ENCODE data around the gene MCC. TPM values are rescaled to one million over a fixed set of nuclear protein-coding genes. Genes with fewer than 3 reads are reported as not detected.

The MCC gene
- total RNA-seq, 1 donor from 2014 or later: 2.5 TPM

DNA sequence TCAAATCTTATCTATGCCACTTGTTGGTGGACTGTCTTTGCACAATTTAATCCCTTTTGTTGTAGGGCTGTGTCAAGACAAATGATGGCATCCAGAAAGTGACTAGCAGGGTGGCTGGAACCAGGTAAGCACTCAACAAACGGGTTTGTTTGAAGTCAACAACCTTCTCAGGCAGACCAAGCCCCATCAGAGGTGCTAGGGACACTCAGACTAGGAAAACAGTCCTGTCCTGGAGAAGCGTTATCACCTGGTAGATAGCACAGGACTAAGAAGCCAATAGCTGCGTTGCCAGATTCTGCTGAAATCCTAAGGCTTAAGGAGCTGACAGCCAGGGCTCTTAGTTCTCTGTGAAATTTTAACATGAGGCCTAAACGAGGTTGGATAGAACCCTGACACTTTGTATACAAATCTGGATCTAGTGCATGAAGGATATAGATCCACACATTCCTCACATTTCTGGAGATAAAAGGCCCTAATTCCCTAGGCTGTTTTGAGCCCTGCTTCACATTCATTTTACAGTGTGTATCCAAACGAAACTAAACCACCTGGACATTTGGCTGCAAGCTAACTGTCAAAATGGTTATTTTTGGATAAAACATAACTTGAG is 331.9 kb downstream of the MCC start:
- H3K27me3 Mint-ChIP-seq (ENCODE audit: insufficient read depth, low read depth): no peaks in the 10 kb centered on the region
- no peaks in the 10 kb centered on the region for H3F3A ChIP-seq (ENCODE audit: low read depth)
- H3K9me3 ChIP-seq (ENCODE audit: low read depth): no peaks in the 10 kb centered on the region
- TF ChIP-seq EZH2 (IDR thresholded peaks at IDR 0.05) (no peak), EZH2phosphoT487 (IDR thresholded peaks at IDR 0.05) (no peak)
- TF ChIP-seq, protein P1, sequence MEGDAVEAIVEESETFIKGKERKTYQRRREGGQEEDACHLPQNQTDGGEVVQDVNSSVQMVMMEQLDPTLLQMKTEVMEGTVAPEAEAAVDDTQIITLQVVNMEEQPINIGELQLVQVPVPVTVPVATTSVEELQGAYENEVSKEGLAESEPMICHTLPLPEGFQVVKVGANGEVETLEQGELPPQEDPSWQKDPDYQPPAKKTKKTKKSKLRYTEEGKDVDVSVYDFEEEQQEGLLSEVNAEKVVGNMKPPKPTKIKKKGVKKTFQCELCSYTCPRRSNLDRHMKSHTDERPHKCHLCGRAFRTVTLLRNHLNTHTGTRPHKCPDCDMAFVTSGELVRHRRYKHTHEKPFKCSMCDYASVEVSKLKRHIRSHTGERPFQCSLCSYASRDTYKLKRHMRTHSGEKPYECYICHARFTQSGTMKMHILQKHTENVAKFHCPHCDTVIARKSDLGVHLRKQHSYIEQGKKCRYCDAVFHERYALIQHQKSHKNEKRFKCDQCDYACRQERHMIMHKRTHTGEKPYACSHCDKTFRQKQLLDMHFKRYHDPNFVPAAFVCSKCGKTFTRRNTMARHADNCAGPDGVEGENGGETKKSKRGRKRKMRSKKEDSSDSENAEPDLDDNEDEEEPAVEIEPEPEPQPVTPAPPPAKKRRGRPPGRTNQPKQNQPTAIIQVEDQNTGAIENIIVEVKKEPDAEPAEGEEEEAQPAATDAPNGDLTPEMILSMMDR (IDR thresholded peaks at IDR 0.05): no peak
- no peaks in the 10 kb centered on the region for H3K79me2 ChIP-seq (ENCODE audit: low read depth)
- no peak overlapping the region for H3K27ac Mint-ChIP-seq
- no peaks in the 10 kb centered on the region for H4K20me1 ChIP-seq (ENCODE audit: low read depth)
- H3K4me3 ChIP-seq: no peak overlapping the region
- H3K9me3 Mint-ChIP-seq: no peaks in the 10 kb centered on the region
- H3K4me3 Mint-ChIP-seq: no peak overlapping the region
- DNase-seq (ENCODE audit: low spot score): no peak
- no peaks in the 10 kb centered on the region for H3K27me3 ChIP-seq
- H3K27ac ChIP-seq: no peak overlapping the region
- no peaks in the 10 kb centered on the region for H3K36me3 ChIP-seq
- H3K36me3 Mint-ChIP-seq: no peaks in the 10 kb centered on the region
- no peak overlapping the region for H3K4me2 ChIP-seq
- H3K4me1 Mint-ChIP-seq: peaks cover 14% of the 10 kb centered on the region
- H3K4me1 ChIP-seq: peaks cover 4% of the 10 kb centered on the region
- H3K9ac ChIP-seq: no peak overlapping the region
- H2AFZ ChIP-seq (replicated peaks): no peak overlapping the region

DNA sequence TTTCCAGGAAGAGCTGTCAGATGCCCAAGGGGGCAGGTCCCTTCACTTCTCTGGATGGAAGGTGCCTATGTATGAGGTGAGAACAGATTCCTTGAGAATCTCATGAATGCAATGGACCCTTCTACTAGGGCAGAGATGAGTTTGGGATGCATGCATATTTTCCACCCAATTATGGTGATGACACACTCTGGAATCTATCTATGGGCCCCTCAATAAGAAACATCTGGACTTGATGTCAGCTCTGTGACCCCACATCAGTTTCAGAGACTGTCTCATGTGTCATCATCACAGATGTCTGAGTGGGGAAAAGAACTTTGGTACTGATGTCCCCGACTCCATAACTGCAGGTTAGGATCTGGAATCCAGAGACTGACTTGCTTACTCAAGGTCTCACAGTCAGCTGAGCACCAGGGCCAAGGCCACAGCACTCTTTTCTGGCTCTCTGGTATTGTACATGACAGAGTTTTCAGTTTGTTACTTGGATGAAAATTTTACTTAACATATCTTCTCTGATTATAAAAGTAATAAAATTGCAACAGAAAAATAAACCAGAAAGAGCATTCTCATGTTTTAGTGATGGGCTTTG is 334.6 kb downstream of the MCC start:
- DNase-seq (ENCODE audit: low spot score): no peak
- H3K9me3 ChIP-seq (ENCODE audit: low read depth): no peaks in the 10 kb centered on the region
- TF ChIP-seq EZH2phosphoT487 (IDR thresholded peaks at IDR 0.05): no peak
- TF ChIP-seq EZH2 (IDR thresholded peaks at IDR 0.05): no peak
- Mint-ChIP-seq H3K36me3 (no peaks in the 10 kb centered on the region), H3K9me3 (no peaks in the 10 kb centered on the region), H3K27ac (no peak overlapping the region), H3K27me3 (ENCODE audit: insufficient read depth, low read depth) (no peaks in the 10 kb centered on the region), H3K4me3 (no peak overlapping the region), H3K4me1 (peaks cover 18% of the 10 kb centered on the region)
- H3K9ac ChIP-seq: no peak overlapping the region
- no peak overlapping the region for H2AFZ ChIP-seq (replicated peaks)
- H3K79me2 ChIP-seq (ENCODE audit: low read depth): no peaks in the 10 kb centered on the region
- no peak overlapping the region for H3K4me2 ChIP-seq
- no peaks in the 10 kb centered on the region for H3K27me3 ChIP-seq
- H4K20me1 ChIP-seq (ENCODE audit: low read depth): no peaks in the 10 kb centered on the region
- H3K27ac ChIP-seq: no peak overlapping the region
- no peaks in the 10 kb centered on the region for H3K36me3 ChIP-seq
- no peaks in the 10 kb centered on the region for H3F3A ChIP-seq (ENCODE audit: low read depth)
- H3K4me1 ChIP-seq: no peaks in the 10 kb centered on the region
- H3K4me3 ChIP-seq: no peak overlapping the region

DNA sequence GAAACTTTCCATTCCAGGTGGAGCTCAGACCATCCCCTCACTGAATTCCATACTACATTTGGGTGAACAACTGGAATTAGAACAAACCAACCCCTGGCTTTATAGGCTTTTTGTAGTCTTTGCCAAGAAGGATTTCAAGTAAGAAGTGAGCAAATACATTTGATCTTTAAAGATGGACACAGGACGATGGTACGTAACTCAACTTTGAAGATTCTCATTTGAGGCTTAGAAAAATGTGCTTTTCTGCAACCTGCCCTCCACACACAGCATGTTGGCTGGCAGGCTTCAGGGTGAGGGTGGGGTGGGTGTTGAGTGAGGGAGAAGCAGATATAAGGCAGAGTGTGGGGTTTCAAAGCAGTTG is 335.9 kb downstream of the MCC start:
- no peaks in the 10 kb centered on the region for H3K27me3 Mint-ChIP-seq (ENCODE audit: insufficient read depth, low read depth)
- Histone ChIP-seq H3K9ac (no peak overlapping the region), H3K4me1 (peaks cover 6% of the 10 kb centered on the region), H3K27ac (no peak overlapping the region), H3K4me2 (no peak overlapping the region), H3K27me3 (no peaks in the 10 kb centered on the region), H3K79me2 (ENCODE audit: low read depth) (no peaks in the 10 kb centered on the region), H3K4me3 (no peak overlapping the region), H4K20me1 (ENCODE audit: low read depth) (no peaks in the 10 kb centered on the region), H3K9me3 (ENCODE audit: low read depth) (no peaks in the 10 kb centered on the region), H3K36me3 (no peaks in the 10 kb centered on the region), H2AFZ (replicated peaks) (no peak overlapping the region), H3F3A (ENCODE audit: low read depth) (no peaks in the 10 kb centered on the region)
- no peak for DNase-seq (ENCODE audit: low spot score)
- TF ChIP-seq, protein P1 (IDR thresholded peaks at IDR 0.05): no peak
- TF ChIP-seq EZH2 (IDR thresholded peaks at IDR 0.05): no peak
- no peak for TF ChIP-seq EZH2phosphoT487 (IDR thresholded peaks at IDR 0.05)
- peaks cover 18% of the 10 kb centered on the region for H3K4me1 Mint-ChIP-seq
- H3K9me3 Mint-ChIP-seq: no peaks in the 10 kb centered on the region
- no peak overlapping the region for H3K4me3 Mint-ChIP-seq
- H3K27ac Mint-ChIP-seq: no peak overlapping the region
- H3K36me3 Mint-ChIP-seq: no peaks in the 10 kb centered on the region

DNA sequence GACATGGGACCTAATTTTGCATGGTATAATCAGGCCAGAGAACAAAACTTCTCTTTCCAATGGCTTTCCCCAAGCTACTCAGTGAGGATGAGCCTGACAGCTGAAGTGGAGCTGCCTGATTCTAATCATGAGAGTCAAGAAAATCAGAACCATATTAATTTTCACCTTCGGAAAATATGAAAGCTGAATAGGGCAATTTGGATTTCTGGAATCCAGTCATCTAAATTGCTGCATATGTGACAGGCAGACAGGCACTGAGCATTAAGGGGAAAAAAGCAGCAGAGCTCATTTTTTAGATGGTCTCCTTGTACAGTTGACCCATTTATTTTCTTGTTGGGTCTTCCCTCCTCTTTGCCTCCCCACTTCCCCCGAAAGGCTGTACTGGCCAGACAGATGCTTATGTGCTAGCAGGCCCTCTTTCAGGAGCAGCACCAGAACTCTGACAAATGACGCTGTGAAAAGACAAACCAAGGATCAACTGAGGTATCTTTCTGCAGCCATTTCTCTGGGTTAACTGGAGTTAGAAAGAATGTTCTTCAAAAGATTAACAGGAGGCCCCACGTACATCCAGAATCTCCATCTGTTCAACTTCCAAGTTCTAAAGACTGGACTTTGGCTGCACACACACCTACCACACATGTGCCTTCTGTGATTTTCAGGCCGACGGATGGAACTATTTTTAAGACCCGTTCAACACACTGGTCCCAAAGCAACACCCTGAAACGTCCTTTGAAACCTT is 336.4 kb downstream of the MCC start:
- DNase-seq (ENCODE audit: low spot score): no peak
- Histone ChIP-seq H3K79me2 (ENCODE audit: low read depth) (no peaks in the 10 kb centered on the region), H3K4me3 (no peak overlapping the region), H3K36me3 (no peaks in the 10 kb centered on the region), H3F3A (ENCODE audit: low read depth) (no peaks in the 10 kb centered on the region), H3K4me1 (peaks cover 7% of the 10 kb centered on the region), H3K9ac (no peak overlapping the region), H3K4me2 (no peak overlapping the region), H3K9me3 (ENCODE audit: low read depth) (no peaks in the 10 kb centered on the region), H3K27ac (no peak overlapping the region), H2AFZ (replicated peaks) (no peak overlapping the region), H4K20me1 (ENCODE audit: low read depth) (no peaks in the 10 kb centered on the region), H3K27me3 (no peaks in the 10 kb centered on the region)
- Mint-ChIP-seq H3K27me3 (ENCODE audit: insufficient read depth, low read depth) (no peaks in the 10 kb centered on the region), H3K4me3 (no peak overlapping the region), H3K36me3 (no peaks in the 10 kb centered on the region), H3K4me1 (peaks cover 18% of the 10 kb centered on the region), H3K27ac (no peak overlapping the region), H3K9me3 (no peaks in the 10 kb centered on the region)
- no peak for TF ChIP-seq EZH2phosphoT487 (IDR thresholded peaks at IDR 0.05)
- TF ChIP-seq, protein P1 (IDR thresholded peaks at IDR 0.05): no peak
- no peak for TF ChIP-seq EZH2 (IDR thresholded peaks at IDR 0.05)
